Bronchial epithelial cell (primary cell): Measurements from ENCODE around the gene ADGRA3. TPM values are rescaled to one million over a fixed set of nuclear protein-coding genes. Genes with fewer than 3 reads are reported as not detected.
A peak's percentile ranks its signal among the peaks of the same experiment; 100 is the strongest.

Experiments used
- DNase-seq: peaks from one replicate; pipeline ENCODE4 v3.0.0-alpha.2; 2010; ENCODE audit warnings: low read depth
- FAIRE-seq: peaks from 2 replicates; lab custom pipeline; 2011; peaks lifted over from hg19 to GRCh38; lab: Jason Lieb, UNC
- H3K27me3 ChIP-seq: 2 replicates; pipeline ENCODE4 v1.5.1; 2011; ENCODE audit warnings: low read length; ENCODE audit not compliant: control insufficient read depth, insufficient read depth
- H3K36me3 ChIP-seq: 2 replicates; pipeline ENCODE4 v1.5.1; 2011; ENCODE audit warnings: low read length; ENCODE audit not compliant: control insufficient read depth, insufficient read depth
- H3K4me3 ChIP-seq: 2 replicates; pipeline ENCODE4 v1.5.1; 2011; ENCODE audit warnings: mild to moderate bottlenecking, low read depth, low read length, control low read depth
- total RNA-seq: library from RNA; depleted of rRNA; stranded (reverse); fragments of >200 nt; gene quantifications from 2 replicates; pipeline ENCODE4 v1.2.1, GENCODE V29; 2014
- TF ChIP-seq, protein P1 (sequence below): IDR thresholded peaks from 2 replicates; pipeline ENCODE4 v1.5.1; 2011; ENCODE audit warnings: mild to moderate bottlenecking, moderate library complexity, low read length, control low read depth, inconsistent platforms; ENCODE audit not compliant: insufficient read depth, severe bottlenecking

The ADGRA3 gene, protein sequence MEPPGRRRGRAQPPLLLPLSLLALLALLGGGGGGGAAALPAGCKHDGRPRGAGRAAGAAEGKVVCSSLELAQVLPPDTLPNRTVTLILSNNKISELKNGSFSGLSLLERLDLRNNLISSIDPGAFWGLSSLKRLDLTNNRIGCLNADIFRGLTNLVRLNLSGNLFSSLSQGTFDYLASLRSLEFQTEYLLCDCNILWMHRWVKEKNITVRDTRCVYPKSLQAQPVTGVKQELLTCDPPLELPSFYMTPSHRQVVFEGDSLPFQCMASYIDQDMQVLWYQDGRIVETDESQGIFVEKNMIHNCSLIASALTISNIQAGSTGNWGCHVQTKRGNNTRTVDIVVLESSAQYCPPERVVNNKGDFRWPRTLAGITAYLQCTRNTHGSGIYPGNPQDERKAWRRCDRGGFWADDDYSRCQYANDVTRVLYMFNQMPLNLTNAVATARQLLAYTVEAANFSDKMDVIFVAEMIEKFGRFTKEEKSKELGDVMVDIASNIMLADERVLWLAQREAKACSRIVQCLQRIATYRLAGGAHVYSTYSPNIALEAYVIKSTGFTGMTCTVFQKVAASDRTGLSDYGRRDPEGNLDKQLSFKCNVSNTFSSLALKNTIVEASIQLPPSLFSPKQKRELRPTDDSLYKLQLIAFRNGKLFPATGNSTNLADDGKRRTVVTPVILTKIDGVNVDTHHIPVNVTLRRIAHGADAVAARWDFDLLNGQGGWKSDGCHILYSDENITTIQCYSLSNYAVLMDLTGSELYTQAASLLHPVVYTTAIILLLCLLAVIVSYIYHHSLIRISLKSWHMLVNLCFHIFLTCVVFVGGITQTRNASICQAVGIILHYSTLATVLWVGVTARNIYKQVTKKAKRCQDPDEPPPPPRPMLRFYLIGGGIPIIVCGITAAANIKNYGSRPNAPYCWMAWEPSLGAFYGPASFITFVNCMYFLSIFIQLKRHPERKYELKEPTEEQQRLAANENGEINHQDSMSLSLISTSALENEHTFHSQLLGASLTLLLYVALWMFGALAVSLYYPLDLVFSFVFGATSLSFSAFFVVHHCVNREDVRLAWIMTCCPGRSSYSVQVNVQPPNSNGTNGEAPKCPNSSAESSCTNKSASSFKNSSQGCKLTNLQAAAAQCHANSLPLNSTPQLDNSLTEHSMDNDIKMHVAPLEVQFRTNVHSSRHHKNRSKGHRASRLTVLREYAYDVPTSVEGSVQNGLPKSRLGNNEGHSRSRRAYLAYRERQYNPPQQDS (N-terminal part only)
- total RNA-seq: 24.2 and 34.2 TPM in 2 replicates

DNA sequence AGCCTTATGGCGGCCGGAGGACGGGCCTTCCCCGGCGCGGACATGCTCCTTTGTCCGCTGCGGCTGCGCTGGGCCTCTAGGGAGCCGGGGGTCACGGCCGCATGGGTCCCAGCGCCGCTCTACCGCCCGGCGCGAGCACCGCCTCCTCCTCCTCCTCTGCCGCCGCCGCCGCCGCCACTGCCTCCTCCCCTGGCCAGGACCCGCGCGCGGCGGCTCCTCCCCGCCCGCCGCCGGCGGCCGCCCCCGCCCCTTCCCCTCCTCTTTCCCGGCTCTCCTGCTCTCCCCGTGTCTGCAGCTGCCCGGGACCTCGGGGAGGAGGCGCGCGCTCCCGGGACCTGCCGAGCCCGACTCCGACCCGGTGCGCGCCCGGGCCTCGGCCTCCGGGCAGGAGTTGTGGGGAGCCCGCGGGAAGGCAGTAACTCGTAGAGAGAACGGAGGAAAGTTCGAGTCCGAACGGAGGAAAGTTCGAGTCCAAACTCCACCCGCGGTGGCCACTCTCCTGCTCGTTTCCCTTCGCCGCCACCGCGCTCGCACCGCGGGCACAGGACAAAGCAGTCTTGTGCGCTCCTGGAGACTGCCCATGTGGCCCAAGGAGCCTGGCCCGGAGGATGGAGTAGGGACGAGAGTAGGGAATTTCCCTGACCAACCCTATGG, at the start of gene ADGRA3:
Gene ADGRA3 (minus strand): TSS at position 179 of the 654 bp plus-strand sequence. CDS start 282 bp downstream, outside the sequence.
- no peak for FAIRE-seq
- DNase-seq: no peak
- TF ChIP-seq, protein P1, sequence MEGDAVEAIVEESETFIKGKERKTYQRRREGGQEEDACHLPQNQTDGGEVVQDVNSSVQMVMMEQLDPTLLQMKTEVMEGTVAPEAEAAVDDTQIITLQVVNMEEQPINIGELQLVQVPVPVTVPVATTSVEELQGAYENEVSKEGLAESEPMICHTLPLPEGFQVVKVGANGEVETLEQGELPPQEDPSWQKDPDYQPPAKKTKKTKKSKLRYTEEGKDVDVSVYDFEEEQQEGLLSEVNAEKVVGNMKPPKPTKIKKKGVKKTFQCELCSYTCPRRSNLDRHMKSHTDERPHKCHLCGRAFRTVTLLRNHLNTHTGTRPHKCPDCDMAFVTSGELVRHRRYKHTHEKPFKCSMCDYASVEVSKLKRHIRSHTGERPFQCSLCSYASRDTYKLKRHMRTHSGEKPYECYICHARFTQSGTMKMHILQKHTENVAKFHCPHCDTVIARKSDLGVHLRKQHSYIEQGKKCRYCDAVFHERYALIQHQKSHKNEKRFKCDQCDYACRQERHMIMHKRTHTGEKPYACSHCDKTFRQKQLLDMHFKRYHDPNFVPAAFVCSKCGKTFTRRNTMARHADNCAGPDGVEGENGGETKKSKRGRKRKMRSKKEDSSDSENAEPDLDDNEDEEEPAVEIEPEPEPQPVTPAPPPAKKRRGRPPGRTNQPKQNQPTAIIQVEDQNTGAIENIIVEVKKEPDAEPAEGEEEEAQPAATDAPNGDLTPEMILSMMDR: no peak

DNA sequence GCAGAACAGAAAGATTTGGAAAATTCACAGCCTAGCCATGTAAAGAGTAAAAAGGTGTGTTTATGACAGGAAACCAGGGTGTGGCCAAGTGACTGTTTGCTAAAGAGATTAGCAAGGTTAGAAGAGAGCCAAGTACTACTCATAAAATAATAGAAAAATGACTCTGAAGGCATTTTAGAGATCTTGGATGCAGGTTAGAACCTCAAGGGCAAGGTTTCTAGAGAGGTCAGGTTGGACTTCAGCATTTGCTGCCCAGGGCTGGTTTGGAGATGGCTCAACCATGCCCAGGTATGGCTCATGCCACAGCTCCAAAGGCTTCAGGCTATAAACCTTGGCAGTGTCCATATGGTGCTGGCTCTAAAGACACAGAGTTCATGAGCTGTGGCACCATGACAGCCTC, 40.6 kb upstream of the ADGRA3 start:
- no peaks in the 10 kb centered on the region for H3K36me3 ChIP-seq
- FAIRE-seq (no peak), DNase-seq (no peak)
- TF ChIP-seq, protein P1: no peak
- no peaks in the 10 kb centered on the region for H3K27me3 ChIP-seq
- H3K4me3 ChIP-seq: no peak overlapping the region

More for the DNA sequence above, at the start of gene ADGRA3:
- no peaks in the 10 kb centered on the region for H3K27me3 ChIP-seq
- H3K4me3 ChIP-seq: peak within 1 kb of the TSS; percentile 57
- no peaks in the 10 kb centered on the region for H3K36me3 ChIP-seq

DNA sequence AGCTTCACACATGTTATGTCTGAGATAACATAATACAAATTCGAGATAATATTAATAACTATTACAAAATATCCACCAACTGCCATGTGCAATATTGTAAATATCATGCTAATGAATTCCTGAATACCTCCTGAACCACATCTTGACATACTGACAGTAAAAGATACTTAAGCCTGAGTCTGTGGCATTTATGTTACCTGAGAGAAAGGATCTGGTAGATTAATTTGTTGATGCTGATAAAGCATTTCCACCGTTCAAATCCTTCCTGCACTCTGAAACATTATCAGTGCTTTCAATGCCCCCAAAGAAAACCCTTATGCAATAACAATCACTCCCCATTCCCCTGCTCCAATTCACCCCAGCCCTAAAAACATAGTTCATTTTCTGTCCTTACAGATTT, 38.8 kb upstream of the ADGRA3 start:
- TF ChIP-seq, protein P1: no peak
- DNase-seq: no peak
- no peak overlapping the region for H3K4me3 ChIP-seq
- FAIRE-seq: no peak
- H3K36me3 ChIP-seq: no peaks in the 10 kb centered on the region
- H3K27me3 ChIP-seq: no peaks in the 10 kb centered on the region

DNA sequence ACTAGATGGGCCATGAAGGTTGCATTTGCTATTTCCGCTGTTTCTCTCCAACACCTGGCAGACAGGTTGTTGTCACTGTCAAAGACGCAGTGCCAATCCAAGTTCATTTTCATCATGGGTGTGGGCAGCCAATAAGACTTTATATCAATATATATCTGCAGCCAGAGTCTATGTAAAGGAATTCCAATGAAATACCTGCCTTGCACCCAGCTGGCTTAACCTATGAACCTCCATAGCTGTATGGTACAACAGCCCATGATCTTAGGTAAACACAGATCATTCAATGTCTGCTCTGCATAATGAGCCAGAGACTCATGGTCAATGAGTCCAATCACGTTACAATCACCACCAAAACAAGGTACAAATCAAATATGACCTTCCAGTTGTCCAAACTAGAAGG, 37.7 kb upstream of the ADGRA3 start:
- Histone ChIP-seq H3K4me3 (no peak overlapping the region), H3K36me3 (no peaks in the 10 kb centered on the region), H3K27me3 (no peaks in the 10 kb centered on the region)
- no peak for DNase-seq
- TF ChIP-seq, protein P1: no peak
- no peak for FAIRE-seq

DNA sequence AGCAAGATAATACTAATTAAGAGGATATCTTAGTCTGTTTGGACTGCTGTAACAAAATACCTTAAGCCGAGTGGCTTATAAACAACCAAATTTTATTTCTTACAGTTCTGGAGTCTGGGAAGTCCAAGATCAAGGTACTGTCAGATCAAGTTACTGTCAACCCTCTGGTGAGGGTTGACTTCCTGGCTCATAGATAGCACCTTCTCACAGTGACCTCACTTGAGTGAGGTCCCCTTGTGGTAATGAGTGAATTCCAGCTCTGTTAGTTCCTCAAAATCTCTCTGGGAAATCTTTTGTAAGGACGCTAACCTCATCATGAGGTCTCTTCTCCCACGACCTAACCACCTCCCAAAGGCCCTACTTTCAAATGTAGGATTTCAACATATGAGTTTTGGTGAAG, 36.9 kb upstream of the ADGRA3 start:
- Histone ChIP-seq H3K4me3 (no peak overlapping the region), H3K27me3 (no peaks in the 10 kb centered on the region), H3K36me3 (no peaks in the 10 kb centered on the region)
- TF ChIP-seq, protein P1: no peak
- no peak for FAIRE-seq
- DNase-seq: no peak
